Glomerular visceral epithelial cell (primary cell): ENCODE results near the gene RMRP.

Experiments used
- DNase-seq: peaks from one replicate; pipeline ENCODE4 v3.0.0-alpha.2; 2016; ENCODE audit errors: extremely low spot score

The RMRP gene

DNA sequence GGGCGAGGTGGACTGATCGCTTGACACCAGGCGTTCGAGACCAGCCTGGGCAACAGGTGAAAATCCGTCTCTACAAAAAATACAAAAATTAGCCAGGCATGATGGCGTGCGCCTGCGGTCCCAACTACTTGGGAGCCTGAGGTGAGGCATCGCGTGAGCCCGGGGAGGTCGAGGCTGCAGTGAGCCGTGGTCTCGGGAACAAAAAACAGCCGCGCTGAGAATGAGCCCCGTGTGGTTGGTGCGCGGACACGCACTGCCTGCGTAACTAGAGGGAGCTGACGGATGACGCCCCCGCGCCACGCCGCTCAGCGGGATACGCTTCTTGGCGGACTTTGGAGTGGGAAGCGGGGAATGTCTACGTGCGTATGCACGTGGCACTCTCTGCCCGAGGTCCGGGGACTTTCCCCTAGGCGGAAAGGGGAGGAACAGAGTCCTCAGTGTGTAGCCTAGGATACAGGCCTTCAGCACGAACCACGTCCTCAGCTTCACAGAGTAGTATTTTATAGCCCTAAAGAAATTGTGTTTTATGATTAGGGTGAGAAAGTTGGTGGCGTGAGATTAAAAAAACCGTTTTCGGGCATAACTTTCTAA, at the start of gene RMRP:
TSS of gene RMRP (minus strand) at position 474 of the 591 bp plus-strand sequence.
- DNase-seq, result peak; percentile 100

DNA sequence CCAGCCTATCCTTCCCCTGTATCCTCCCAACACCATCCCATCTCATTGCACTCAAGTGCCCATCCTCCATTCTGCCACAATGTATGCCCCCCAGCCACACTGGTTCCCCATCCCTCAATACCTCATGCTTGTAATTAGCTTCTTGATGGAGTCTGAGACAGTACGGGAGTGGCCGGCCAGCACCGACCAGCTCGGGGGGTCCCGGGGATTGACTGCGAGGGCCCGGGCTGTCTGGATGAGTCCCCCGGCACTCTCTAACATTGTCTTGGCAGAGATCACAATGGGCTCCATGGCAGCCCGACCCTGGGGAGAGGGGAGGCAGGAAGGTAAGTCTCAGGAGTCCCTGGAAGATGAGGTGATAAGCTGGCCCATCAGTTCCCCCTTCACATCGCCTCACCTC, 49.1 kb upstream of the RMRP start:
- DNase-seq, result no peak

DNA sequence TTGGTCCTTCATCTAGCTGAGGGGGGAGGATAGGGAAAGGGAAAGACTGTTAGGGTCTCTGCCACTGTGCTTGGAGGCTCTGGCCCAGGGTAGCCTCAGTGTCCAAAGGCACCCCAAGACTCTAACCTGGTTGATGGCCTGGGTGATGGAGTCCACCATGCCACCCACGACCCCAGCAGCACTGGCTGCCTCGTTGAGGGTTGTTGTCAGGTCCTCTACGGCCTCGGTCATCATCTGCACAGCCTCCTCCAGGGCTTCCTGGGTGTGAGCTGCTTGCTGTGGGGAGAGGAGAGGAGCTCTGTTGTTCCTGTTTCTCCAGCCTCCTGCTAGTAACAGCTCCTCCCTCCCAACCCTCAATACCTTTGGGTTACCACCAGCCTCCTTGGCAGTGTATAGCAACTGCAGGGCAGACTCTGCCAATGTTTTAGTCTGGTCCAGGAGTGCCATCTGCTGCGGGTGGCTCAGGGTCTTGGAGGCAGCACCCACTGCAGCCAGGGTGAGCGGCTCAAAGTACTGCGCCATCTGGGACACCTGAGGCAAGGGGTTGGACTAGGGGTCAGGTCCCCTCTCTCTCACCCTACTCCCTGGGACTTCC, 48.1 kb upstream of the RMRP start:
- DNase-seq, result no peak

DNA sequence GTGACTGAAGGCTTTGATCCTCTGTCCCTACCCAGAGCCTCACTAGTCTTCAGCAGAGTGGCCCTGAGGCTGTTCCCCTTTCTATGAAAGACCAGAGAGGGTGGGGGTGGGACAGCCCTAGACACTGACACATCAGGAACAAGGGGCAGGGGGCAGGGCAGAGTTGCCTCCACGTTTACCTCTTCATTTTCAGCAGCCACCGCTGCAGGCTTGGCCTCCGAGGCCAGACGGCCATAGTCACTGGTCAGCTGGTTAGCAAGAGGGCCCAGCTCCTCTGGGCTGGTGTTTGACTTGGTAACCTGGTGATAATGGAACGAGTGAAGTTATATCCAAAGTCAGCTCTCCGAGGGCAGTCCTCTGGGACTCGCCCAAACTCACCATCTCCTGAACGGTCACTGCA, 47.6 kb upstream of the RMRP start:
- no peak for DNase-seq

DNA sequence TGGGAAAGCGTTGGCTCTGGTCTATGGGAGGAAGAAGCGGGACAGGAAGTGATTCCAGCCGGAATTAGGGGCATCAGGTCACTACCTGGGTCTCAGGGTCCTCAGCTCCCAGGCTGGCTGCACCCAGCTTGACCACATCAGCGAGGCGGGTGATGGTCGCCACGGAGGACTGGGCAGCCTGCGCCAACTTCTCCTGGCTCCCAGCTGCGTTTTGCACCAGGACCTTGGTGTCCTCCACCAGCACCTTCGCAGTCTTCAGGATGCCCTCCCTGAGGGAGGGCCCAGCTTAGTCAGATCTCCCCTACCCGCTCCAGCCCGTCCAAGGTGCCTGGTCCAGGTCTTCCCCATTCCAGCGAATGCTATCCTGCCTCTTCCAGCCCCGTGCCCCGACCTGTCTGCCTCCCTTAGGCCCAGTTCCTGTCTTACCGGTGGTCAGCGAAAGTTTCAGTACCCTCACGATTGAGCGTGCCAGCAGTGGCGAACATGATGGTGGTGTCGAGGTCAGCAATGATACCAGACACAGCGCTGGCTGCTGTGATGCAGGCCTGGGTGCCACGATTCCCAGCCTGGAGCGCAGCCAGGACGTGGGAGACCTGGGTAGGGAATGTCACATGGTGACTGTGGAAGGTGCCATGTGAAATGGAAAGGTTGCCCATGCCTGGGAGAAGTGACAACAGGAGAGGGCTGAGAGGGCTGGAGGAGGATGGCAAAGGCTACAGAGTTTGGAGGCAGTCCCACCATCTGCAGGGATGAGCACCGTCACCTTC, 46.3 kb upstream of the RMRP start:
- DNase-seq, result no peak

DNA sequence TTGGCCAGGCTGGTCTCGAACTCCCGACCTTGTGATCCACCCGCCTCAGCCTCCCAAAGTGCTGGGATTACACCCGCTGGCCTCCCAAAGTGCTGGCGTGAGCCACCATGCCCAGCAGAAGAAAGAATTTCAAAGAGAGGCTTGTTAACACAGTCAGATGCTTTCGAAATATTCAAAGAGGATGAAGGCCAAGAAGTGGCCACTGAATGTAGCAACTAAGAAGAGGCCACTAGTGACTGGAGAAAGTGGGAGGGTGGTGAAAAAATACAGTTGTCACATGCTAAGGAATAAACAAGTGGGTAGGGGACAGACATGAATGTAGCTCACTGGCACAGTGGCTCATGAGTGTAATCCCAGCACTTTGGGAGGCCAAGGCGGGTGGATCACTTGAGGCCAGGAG, 44.9 kb upstream of the RMRP start:
- no peak for DNase-seq

DNA sequence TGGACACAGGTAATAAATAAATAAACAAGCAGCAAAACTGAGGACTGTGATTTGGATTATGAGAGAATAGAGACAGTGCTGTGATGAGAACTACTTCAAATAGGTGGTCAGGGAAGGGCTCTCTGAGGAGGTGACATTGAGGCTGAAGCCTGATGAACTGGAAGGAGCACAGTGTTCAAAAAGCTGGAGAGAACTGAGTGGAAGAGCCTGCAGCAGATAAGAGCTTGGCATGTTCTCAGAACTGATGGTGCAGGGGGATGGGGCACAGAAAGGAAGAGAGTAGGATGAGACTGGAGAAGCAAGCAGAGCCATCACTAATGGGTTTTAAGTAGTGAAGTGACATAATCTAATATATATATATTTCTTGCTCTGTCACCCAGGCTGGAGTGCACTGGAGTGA, 43.1 kb upstream of the RMRP start:
- DNase-seq, result no peak

DNA sequence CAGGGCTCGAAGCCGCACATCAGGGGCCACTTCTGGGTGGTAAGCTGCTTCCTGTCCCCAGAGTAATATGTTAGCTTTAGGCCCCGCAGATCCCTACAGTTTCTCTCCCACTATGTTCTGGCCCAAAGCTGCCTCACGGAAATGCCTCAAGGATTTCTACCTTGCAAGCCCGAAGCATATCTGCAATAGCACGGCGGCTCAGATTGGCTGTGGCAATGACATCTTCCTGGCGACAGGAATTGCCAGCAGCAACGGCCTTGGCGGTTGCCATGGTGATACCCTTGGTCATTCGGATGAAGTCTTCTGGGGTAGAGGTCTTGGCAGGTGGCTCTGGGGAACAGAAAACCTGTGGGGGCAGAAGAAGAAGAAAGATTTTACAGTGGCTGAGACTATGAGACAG, 42.2 kb upstream of the RMRP start:
- DNase-seq, result no peak

DNA sequence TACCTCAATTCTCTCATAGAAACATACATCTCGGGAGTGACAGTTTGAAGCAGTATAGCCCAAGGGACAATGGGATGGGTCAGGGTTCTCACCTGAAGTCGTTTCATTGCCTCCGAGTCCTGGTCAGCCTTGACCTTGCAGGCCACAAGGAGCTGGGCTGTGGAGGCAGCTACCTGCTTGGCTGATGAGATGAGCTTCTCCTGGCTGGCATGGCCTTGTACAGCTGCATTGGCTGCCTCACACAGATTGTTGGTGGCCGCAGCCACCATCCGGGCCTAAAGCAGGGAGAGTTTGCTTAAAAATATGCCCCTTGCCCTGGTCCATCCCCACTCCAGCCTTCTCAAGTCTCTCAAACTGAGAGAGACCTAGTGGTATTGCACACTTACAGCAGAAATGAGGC, 40.4 kb upstream of the RMRP start:
- DNase-seq, result no peak

DNA sequence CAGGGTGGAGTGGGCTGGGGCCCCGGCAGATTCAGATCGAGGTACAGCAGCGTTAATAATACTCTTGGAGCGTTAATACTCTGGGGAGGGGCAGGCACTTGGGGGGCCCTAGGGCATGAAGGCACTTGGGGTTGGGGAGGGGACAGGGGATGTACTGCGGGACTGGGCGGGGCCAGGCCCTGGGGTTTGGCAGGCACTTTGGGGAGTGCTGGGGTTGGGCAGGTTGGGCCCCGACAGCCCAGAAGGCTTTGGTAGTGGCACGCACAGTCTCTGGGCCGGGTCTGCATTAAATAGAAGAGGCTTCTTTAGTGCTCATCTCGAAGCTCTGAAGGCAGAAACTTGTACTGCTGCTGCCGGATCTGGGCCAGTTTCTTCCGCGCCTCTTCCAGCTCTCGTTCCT, 39.7 kb upstream of the RMRP start:
- no peak for DNase-seq

DNA sequence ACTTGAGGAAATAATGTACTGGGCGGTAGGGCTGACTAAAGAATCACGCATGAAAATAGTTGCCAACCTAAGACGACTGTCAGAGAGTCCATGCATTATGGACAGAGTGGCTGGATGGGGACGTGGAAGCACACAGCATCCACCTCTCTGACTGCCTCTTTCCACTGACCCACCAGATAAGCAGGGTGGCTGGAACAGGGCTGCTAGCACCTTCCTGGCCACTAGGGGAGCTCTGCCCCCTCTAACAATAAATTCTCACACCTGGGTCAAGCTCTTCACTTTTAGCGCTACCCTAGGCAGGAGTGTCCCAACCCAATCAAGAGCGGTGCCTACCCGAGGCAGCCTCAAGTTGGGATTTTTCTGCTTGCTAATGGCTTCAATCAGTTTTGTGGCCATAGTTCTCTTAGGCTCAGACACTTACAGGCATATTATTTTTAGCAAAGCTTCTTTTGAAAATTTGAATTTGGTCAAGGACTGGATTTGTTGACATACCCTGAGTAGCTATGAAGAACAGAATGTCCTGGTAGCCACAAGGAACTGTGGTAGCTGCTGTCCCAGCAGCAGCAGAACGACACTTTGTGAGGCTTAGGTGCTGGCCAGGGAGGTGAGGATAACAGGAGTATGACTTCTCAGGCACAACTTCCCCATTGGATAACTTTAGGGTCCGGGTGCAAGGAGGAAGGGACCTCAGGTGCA, 38.8 kb upstream of the RMRP start:
- DNase-seq, result peak; percentile 59

DNA sequence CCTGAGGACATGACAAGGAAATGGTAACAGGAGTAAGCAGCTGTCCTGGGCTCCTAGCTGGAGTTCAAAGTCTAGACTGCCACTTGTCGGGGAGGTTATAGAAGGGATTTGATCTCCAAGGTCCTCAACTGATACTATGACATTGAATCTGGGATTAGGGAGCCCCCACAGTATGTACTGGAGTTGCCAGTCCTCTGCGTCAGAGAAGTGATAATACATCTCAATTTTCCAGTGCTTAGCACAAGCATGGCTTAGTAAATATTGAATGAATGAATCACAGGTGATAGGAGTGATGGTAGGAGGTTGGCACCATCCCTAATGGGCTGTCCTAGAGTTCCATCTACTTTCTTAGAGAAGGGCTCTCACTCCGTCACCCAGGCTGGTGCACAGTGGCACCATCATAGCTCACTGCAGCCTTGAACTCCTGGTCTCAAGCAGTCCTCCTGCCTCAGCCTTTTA, 38.2 kb upstream of the RMRP start:
- DNase-seq, result no peak

DNA sequence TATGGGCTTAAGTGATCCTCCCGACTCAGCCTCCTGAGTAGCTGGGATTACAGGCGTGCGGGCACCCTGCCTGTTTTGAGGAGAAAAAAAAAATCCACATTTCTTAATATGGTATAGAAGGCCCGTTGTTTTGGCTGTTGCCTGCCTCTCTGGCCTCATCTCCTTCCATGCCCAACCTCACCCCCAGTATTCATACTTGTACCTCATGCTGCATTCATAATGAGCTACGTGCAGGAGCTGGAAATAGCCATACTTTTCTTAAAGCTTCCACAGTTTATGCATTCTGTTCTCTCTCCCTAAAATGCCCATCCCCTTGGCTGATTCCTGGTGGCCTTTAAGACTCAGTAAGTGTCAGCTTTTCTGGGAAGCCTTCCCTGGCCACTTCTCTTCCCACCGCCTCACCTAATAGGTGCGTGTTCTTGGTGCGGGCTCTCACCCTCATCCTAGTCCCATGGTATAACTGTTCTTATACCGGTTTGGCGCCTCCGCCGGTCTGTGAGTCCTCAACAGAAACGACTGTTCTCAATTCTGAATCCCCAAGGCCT, 34.0 kb upstream of the RMRP start:
- no peak for DNase-seq

DNA sequence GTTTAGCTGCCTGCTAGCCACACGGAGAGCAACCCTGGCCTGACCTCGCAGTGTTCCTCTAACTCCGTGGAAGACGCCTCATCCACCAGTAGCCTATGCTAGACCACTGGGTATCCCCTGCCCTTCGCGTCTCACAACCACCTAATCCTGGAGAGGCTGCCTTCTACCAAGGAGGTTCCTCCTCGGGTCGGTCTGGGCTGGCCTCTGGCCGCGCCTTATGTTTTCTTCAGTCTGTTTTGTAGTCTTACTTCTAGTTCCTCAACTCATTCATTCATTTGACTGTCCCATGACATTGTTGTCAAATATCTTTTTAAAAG, 33.5 kb upstream of the RMRP start:
- no peak for DNase-seq

DNA sequence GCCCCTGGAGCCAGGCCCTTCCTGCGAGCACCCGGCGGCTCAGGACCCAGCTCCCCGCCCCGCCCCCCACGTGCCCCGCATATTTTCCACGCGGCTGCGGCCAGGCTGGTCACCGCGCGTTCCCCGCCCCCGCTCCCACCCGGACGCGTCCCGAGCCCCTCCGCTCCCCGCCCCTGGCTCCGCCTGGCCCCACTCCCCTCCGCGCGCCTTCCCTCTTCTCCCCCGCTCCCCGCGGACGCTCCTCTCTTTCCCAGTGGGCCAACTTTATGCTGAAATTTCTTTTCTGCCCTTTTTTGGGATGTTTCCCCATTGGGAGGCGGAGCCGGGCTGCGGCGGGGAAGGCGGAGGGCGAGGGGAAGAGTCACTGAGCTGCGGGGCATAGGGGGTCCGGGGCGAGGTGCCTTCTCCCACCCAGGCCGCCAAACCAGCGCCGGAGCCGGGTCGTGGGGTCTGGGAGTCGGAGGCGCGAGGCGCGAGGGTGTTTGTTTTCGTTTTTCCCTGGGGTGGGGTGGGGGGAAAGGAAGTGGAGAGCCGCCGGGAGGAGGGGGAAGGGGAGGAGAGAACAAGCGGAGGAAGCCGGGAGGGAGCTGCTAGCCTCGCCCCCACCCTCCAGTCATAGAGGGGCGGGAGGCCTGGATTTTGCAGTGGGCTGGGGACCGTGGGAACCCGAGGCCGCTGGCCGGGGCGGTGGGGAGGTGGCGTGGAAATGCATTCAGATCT, 33.0 kb upstream of the RMRP start:
- DNase-seq, result peak; percentile 65

DNA sequence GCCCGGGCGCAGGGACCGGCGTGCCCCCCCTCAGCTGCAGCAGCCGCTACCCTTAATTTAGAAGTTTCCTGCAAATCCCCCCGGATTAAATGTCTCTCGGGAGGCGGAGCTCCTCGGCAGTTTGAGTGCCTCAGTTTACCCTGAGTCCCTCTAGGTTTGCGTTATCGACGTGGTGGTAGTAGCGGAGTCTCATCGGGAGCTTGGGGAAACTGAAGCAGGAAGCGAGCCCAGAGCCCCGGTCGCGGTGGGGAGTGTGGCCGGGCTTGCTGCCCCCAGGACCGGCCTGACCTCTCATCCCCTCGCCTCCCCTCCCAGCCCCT, 32.4 kb upstream of the RMRP start:
- DNase-seq, result no peak

DNA sequence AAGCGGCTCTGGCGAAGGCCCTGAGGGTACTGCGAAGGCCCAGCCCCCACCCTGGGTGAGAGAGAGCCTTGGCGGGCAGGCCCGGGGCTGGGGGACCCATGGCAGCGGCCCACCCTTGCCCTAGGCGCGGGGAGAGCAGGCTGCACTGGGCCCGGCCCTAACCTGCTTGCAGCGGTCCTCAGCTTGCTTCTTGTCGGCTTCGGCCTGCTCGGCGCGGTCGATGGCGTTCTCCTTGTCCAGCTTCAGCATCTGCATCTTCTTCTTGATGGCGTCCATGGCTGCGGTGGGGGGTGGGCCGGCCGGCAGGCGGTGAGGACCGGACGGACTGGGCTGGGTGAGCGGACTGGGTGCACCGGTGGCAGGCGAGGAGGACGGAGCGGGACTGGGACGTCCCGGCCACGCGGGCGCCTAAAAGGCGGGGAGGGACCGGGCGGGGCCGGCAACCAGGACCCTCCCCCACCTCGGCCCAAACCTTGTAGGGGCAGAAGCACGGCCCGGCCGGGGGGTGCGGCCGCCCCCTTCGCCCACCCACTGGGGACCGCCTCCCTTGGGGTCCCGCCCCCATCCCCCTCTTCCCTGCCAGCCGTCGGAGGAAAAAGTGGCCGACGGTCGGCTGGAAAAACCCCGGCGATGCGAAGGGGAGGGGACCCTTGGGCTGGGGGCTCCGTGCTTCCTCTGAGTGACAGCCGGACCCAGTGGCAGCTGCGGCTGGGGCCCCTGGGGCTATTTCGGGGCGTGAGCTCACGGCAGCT, 31.9 kb upstream of the RMRP start, which contains the start of gene TPM2:
TSS of gene TPM2 (minus strand) at position 384 of the 752 bp plus-strand sequence. CDS start at position 276, 108 bp downstream.
- DNase-seq, result peak; percentile 76

DNA sequence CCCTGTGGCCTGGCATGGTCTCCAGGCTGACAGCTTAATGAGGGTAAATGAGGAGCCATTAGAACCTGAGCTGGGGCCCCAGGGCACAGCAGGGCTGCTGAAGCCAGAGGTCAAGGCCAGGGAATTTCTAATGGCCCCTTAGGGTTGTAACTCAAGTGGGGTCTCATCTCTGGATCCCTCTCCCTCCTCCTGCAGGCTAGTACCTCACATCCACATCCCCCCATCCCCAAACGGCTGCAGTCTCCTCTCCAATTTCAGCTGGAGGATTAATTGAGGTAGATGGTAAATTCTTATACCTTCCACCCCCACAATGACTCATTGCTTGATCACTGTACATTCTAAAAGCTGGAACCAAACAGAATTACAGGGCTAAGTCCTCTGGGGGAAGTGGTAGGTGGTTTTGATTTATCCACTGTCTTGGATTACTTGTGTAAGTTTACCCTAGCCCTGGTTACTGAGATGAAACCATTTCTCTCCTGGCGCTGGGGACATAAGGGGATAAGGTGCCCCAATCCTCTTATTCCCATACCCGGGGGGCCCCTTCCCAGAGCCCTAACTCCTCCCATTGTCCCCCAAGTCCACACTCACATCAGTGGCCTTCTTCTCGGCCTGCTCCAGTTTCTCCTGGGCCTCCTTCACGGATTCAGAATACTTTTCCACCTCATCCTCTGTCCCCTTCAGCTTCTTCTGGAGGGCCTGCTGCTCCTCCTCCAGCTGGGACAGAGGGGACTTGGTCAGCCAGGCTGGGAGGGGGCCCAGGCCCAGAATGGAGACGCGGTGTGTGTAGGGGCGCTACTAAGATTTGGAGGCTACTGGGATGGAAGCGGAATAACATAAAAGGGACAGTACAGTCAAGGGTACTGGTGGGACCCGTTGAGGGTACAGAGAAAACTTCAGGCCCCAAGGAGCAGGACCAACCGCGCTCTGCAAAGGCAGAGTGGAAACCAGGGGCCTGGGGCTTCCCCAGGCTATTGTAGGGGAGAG, 31.0 kb upstream of the RMRP start:
- DNase-seq, result peak; percentile 71

DNA sequence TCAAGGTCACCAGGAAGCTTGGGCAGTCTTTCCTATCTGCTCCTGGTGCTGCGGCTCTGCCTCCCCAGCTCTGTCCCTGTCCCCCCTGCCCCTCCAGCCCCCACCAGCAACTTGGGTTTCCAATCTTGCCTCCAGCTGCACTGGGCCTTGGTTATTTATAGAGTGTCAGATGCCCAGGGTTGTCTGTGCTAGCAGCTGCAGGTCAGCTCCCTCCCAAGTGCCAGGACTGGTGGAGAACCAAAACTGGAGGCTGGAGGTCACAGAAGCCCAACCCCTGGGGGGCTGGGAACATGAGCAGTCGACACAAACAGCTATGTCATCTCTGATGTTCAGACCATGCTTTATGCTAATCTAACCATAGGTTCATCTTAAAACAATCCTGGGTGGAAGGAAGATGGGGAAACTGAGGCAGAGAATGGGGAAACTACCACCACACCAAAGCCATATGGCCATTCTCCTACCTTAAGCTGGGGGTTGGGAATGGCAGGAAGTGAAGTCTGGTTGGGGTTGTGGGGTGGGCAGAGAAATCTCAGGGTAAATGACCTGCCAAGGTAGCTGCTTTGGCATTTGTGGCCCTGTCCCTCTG, 30.2 kb upstream of the RMRP start:
- DNase-seq, result no peak

DNA sequence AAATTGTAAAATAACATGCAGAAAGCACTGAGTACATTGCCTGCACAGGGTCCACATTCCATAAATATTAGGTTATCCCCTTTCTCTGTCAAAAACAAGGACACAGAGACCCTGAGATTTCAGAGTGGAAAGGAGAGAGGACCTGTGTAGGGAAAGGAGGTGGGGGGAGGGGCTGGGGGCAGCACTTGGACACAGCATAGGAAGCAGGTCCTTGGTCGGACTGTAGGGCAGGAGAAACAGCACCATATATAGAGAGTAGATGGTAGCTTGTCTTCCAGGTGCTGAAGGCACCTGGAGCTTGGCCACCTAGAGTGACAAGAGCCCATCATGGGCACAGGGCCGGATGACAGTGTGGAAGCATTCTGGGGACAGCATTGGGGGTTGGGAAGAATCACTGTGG, 29.5 kb upstream of the RMRP start:
- DNase-seq, result no peak
